GM19395 (cell line): Measurements from ENCODE around the gene CD69.

Experiments
- ATAC-seq: cut with Tn5 transposase; IDR thresholded peaks from one replicate; pipeline ENCODE4 v1.9.1; 2021; ENCODE audit warnings: mild to moderate bottlenecking, moderate library complexity; ENCODE audit not compliant: unreplicated experiment

The CD69 gene

GRCh38 chr12:9782547-9783382 lies 22.1 kb upstream of the CD69 start:
- ATAC-seq, result no peak

- no peak for ATAC-seq
Measured at GRCh38 chr12:9781360-9781759, 20.7 kb upstream of the CD69 start.

- ATAC-seq, result no peak
Measured at GRCh38 chr12:9779209-9779608, 18.5 kb upstream of the CD69 start.

GRCh38 chr12:9776781-9777180 lies 16.1 kb upstream of the CD69 start:
- ATAC-seq, result no peak

- no peak for ATAC-seq
Measured at GRCh38 chr12:9773216-9773877, 12.6 kb upstream of the CD69 start.

- no peak for ATAC-seq
Measured at GRCh38 chr12:9763025-9763424, 2.3 kb upstream of the CD69 start.

- no peak for ATAC-seq
Measured at GRCh38 chr12:9762369-9762768, 1.7 kb upstream of the CD69 start.

GRCh38 chr12:9761419-9761781 lies 699 bp upstream of the CD69 start:
- ATAC-seq, result no peak

- no peak for ATAC-seq
Measured at GRCh38 chr12:9760120-9760519, 581 bp downstream of the CD69 start.

GRCh38 chr12:9759694-9760093 lies 1.0 kb downstream of the CD69 start:
- no peak for ATAC-seq

- no peak for ATAC-seq
Measured at GRCh38 chr12:9758119-9758518, 2.6 kb downstream of the CD69 start.

GRCh38 chr12:9757433-9758025 lies 3.2 kb downstream of the CD69 start:
- no peak for ATAC-seq

- ATAC-seq, result no peak
Measured at GRCh38 chr12:9756706-9757105, 4.0 kb downstream of the CD69 start.

- ATAC-seq, result no peak
Measured at GRCh38 chr12:9756170-9756569, 4.5 kb downstream of the CD69 start.

- no peak for ATAC-seq
Measured at GRCh38 chr12:9755567-9755966, 5.1 kb downstream of the CD69 start.

GRCh38 chr12:9755035-9755434 lies 5.7 kb downstream of the CD69 start:
- ATAC-seq, result no peak

GRCh38 chr12:9754099-9754927 lies 6.4 kb downstream of the CD69 start:
- no peak for ATAC-seq

GRCh38 chr12:9753498-9753897 lies 7.2 kb downstream of the CD69 start:
- ATAC-seq, result no peak

- no peak for ATAC-seq
Measured at GRCh38 chr12:9753073-9753472, 7.6 kb downstream of the CD69 start.

- ATAC-seq, result no peak
Measured at GRCh38 chr12:9752145-9752933, 8.4 kb downstream of the CD69 start.
